CMK (cell line): ENCODE results near the gene DHCR24.

Source experiments
- DNase-seq: peaks from one replicate; pipeline ENCODE4 v3.0.0-alpha.2; 2010; ENCODE audit warnings: low read depth

Gene DHCR24

GRCh38 chr1:54816130-54816529, 70.9 kb downstream of the DHCR24 start:
- no peak for DNase-seq

DNA sequence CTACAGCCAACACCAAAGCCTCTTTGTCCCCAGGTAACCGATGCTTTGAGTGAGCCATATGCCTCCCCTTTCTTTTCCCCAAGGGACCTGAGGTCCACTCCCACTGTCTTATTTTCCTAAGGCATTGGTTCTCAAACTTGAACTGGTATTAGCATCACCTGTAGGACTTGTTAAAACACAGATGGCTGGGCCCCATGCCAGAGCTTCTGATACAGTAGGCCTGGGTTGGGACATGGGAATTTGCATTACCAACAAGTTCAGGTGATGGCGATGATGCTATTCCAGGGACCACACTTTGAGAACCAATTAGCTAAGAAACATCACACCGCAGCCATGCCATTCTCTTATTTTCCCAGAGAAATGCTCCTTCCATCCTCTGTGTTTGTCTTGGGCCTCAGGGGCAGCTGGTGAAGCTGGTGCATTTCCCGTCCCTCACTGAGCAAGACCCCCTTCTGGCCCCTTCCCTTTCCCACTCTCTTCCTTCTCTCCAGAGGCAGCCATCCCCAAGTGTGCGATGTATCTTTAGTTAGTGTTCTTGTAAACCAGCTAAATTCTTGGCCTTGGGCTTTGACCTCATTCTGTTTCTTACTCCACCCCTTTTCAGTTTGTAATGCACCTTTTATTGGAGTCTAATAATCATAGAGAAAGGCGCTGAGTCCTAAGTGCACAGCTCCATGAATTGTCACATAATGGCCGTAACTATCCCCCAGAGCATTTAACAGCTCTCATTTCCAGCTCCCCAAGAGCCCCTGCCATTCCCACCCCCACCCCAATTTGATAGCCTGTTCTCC, 71.7 kb downstream of the DHCR24 start:
- no peak for DNase-seq

- DNase-seq: no peak
Observed at GRCh38 chr1:54814571-54814970, 72.4 kb downstream of the DHCR24 start.

DNA sequence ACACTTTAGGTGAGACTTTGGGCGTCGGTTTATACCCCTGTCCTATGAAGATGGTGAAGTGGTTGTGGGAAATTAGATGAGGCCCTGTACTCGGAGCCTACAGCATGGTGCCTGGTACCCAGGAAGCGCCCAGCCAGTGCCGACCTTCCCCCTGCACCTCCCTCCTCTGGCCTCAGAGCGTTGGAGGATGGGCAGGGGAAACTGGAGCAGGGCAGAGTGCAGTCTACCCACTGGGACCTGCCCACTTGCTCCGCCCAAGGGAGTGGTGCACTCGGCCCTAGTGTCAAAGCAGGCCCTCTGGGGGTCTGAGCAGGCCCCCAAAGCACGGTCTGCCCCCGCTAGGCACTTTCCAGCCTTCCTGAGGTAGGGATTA, 72.9 kb downstream of the DHCR24 start:
- no peak for DNase-seq

- DNase-seq: no peak
Observed at GRCh38 chr1:54813485-54814125, 73.4 kb downstream of the DHCR24 start.

DNA sequence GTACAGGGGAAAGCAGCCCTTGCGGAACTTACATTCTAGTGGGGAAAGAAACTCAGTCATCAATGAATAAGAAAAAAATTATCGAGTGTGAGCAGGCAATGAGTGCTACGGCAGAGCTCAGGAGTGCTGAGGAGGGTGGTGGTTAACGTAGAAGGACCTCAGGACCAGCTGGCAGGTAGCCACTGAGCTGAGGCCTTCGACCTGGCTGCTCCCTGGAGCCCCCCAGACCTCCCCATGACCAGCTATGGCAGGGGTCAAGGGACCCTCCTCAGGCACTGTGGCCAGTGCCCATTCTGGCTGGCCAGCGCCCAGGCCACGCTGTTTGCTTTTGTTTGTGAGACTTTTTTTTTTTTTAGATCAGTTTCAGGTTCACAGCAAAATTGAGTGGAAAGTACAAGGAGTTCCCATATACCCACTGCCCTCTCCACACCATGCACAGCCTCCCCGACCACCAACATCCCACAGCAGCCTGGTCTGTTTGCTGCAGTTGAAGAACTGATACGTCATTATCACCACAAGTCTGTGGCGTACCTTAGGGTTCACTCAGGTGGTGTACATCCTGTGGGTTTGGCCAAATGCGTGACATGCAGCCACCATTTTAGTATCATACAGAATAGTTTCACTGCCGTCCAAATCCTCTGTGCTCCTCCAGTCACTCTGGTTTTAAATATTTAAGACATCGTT, 74.1 kb downstream of the DHCR24 start:
- no peak for DNase-seq

GRCh38 chr1:54811739-54812655, 75.0 kb downstream of the DHCR24 start:
- no peak for DNase-seq

- no peak for DNase-seq
Observed at GRCh38 chr1:54811066-54811465, 75.9 kb downstream of the DHCR24 start.

DNA sequence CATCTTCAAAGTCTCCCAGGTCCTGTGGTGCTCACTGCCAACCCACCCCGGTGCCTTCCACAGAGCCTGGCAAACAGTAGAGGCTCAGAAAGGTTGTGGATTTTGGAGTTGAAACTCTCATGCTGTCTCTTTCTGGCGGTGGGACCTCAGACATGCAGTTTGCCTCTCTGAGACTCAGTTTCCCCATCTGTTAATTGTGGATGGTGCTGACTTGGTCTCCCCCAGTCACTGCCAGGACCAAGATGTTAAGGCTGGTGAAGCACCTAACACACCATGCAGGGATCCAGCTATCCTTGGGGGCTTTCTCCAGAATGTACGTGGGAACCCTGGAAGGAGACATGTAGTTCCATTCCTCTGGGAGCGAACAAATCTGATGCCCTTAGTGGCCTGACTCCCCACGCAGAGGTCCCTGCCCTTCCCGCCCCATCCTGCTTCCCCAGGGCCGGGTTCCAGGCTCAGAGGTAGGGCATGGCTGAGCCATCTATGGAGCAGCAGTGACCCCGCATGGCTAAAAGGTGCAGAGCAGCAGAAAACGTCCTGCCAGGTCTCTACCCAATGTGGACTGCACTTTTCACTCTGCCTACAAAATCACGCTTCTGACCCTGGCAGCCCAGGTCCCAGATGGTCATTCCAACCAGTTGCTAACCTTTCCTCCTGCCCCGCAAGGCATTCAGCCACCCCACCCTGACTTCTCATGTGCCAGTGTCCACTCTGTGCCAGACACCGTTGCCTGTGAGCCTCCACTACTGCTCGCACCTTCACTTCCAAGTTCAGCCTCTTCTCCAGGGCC, 76.6 kb downstream of the DHCR24 start:
- peak; percentile 43 for DNase-seq

DNA sequence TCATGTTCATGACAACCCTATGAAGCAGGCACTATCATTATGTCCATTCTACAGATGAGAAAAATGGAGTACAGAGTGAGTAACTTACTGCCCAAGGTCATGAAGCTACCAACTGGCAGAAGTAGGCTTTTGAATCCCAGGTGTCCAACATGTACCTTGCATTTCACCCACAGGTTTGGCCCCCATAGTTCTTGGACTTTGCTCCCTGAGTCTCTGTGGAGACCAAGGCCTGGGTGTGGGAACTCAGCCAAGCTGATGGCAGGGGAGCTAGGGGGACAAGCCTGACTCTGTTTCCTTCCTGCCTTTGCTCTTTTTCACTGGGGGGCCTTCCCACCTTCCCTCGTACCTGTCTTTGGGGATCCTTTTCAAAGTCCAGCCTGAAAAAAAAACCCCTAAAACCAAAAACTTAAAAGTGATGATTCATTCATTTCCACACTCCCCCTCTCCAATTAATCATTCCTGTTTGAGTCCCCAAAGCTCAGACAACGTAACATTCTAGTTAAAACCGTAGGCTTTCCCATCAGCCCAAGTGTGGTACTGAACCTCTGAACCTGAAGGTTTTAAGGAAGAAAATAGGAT, 77.4 kb downstream of the DHCR24 start:
- DNase-seq: no peak

DNA sequence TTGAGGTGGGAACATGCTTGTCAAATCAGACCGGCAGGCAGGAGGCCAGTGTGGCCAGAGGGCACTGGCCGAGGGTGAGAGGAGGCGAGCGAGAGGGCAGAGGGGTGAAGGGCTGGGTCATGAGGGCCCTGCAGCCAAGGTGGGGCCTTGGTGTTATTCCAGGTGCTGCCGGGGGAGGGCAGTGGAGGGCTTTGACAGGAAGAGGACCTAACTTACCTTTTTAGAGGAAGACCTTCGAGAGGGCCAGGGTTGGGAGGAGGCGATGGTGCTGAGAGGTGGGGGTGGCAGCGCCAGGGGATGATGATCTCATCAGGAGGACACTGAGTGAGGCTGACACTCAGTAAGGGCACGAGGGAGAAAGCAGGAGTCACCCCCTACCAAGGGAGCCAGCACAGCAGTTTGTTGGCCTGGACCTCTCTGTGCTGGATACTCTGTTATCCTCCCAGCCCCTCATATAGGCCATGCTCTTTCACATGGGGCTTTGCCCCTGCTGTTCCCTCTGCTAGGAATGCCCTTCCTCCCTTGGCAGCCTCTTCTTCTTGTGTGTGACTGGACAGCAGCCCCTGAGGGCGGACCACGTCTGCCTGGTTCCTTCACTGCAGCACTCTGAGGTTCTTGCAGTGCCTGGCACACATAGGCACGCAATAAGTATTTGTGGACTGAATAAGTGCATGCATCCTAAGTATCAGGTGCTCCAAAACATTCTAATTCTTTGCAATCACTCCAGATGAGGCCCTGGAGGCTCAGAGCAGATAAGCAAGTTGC, 78.4 kb downstream of the DHCR24 start:
- DNase-seq: no peak

DNA sequence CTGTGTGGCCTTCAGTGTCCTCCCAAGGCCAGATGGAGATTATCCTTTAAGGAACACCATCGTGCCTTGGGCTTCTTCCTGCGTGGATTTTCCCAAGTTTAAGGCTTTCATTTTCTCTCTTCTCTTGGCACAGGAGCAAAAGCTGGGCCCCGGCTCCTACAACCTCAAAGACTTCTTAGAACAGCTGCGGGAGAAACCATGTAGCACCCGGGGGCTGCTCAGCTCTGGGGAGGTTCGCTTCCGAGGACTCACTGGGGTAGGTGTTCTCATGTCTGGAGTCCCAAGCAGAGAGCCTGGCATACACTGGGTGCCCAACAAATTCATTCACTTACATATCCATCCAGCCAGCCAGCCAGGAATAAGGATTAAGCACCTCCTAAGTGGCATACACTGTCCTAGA, 79.2 kb downstream of the DHCR24 start:
- no peak for DNase-seq

DNA sequence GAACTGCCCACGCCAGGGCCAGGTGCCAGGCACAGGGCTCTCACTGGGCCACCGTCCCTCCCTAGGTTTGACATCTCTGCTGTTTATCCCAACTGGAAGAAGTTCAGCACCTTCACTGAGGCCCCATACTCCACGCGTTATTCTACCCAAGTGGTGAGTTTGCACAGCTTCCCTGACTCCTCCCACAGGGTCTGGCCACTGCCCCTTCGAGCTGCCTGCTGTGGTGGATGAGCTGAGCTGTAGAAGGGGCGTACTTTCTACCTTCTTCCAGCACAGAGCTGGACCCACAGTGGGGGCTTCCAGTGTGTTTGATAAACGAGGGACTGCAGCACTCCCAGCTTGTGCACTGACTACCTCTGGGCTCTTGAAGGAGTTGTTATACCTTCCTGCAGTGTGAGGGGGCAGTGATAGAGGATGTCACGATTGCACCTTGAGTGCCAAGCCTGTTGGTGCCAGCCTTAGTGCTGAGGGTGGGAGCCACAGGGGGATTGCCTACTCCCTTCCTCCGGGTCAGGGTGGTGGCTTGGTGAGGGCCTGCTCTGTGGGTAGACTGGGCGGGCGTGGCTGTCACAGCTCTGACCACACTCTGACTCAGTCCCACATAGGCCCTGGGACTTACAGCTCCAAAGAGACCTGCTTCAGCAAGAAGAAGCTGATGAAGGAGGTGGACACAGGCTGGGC, 79.9 kb downstream of the DHCR24 start:
- peak; percentile 27 for DNase-seq

DNA sequence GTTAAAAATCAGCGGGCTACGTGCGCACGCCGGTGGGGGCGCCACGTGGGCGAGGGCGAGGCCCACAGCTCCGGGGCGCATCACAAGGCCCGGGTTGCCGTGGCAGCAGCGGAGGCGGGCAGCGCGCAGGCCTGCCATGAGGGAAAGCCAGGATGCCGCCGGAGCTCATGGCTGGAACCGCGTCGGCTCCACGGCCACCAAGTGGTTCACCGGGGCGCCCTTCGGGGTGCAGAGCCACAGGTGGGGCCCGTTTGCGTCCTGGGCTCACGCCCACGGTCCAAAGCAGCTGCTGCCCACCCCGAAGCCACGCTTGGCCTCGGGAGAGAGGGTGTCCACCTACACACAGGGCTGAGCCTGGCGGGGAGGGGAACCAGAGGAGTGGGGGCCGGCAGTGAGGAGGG, 81.0 kb downstream of the DHCR24 start:
- no peak for DNase-seq

DNA sequence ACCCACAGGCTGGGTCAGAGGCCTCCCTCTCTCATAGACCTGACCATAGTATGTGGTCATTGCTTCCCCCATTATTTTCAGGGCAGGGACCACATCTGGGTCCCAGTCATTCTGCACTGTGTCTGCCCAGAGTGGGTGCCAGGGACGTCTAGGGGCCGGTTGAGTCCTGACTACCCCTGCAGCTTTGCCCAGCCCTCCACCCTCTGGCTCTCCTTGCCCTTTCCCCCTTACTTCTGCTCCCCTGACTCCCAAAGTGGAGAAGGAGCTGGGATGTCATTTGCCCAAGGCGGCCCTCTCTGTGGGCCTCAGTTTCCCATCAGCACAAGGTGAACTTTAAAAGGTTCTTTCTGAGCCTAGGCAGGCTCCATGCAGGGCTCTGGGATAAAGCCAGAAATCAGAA, 81.5 kb downstream of the DHCR24 start:
- DNase-seq: no peak

DNA sequence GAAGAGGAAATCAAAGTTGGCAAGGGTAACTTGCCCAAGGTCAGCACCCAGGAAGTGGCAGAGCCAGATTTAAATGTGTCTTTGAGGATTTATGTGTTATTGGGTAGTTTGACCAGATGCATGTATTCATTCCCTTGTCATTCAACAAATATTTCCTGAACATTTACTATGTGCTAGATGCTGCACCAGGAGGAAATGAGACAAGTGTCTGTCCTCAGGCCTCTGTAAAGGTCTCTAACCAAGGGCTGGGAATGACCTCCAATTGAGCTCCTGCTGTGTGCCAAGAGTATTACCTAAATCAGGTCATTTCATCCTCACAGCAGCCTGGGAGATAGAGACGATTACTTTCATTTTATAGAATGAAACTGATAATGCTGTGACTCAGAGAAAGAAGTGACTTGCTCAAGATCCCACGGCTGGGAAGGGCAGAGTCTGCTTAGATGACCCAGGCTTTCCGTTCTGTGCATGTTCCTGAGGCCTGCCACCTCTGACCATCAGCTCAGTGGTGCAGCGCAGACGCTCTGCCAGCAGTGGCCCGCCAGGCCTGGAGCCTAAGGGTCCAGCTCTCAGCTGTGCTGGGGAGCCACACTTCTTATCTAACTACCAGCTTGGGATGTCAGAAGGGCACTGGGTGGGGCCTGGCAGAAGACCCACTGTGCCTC, 82.4 kb downstream of the DHCR24 start:
- DNase-seq: no peak

DNA sequence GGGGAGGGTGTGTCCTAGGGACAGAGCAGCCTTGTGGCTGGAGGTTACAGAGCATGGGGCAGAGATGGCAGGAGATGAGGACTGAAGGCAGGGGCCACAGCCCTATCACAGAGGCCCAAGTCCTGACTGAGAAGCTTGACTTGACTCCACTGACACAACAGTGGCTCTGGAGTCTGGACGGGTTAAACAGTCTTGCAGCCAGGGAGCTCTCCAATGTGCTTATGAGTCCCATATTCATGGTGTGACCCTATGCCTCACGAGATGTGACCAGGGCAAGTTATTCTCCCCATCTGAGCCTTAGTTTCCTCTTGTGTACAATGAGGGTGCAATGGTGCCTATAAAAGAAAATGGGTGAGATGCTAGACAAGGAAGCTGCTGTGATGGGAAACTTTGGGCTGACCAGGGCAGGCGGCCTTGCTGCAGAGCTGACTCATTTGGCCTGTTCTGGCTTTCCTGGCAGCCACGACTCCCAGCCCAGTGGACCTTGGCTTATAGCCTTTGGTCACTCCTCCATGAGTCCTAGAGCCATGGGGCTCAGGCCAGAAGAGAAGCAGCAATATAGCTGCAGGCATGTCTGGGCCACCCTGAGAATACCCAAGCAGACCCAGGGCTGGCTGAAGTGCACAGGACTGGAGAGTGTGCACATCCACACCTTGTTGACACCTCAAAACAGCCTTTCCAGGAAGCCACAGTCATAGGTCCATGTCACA, 83.1 kb downstream of the DHCR24 start:
- no peak for DNase-seq
